GM12878 (cell line): ENCODE results near the gene GRAMD2B. TPM values are rescaled to one million over a fixed set of nuclear protein-coding genes. Genes with fewer than 3 reads are reported as not detected.
A peak's percentile ranks its signal among the peaks of the same experiment; 100 is the strongest.

Experiments
- ATAC-seq: fragments of 200-7000 bp; cut with Tn5 transposase; 3 replicates; pipeline ENCODE4 v1.9.1; 2020; ENCODE audit warnings: mild to moderate bottlenecking, moderate library complexity
- BruUV-seq: library from RNA; stranded (reverse); fragments of 400-500 nt; replicated peaks from 2 replicates; lab custom pipeline; 2021; lab: Mats Ljungman, UMichigan
- CTCF ChIA-PET: fragments of 300-600 bp; sonication (Branson Sonifier 250); formaldehyde crosslinking; extraction: SDS; loops from one replicate; lab custom pipeline; 2021; ENCODE audit warnings: inconsistent platforms; lab: Yijun Ruan, JAX
- POLR2A ChIA-PET: fragments of 350-600 bp; formaldehyde crosslinking; extraction: SDS; loops from one replicate; lab custom pipeline; 2021; ENCODE audit warnings: inconsistent platforms; lab: Charles Lee
- RAD21 ChIA-PET: fragments of 300-600 bp; sonication (Branson Sonifier 250); formaldehyde crosslinking; loops from one replicate; lab custom pipeline; 2023; ENCODE audit warnings: antibody characterized with exemption; ENCODE audit not compliant: unreplicated experiment; lab: Charles Lee
- SMC1A ChIA-PET: fragments of 300-600 bp; sonication (Branson Sonifier 250); formaldehyde crosslinking; loops from one replicate; lab custom pipeline; 2023; ENCODE audit not compliant: unreplicated experiment, uncharacterized antibody; lab: Charles Lee
- DNase-seq: peaks from one replicate; pipeline ENCODE4 v3.0.0-alpha.2; 2011; ENCODE audit warnings: low read depth, low spot score
- FAIRE-seq: peaks from 3 replicates; lab custom pipeline; 2011; peaks lifted over from hg19 to GRCh38; lab: Jason Lieb, UNC
- H2AFZ ChIP-seq: 2 replicates; pipeline ENCODE4 v1.6.0; 2011; ENCODE audit warnings: low read depth, low read length, control low read depth; ENCODE audit not compliant: control insufficient read depth
- H3K27ac ChIP-seq: 2 replicates; pipeline ENCODE4 v1.5.1; 2011; ENCODE audit warnings: control low read depth; ENCODE audit not compliant: control insufficient read depth, insufficient read depth
- H3K27me3 ChIP-seq, 2 experiments: replicated peaks in 1 of 2; 2 replicates each; pipeline versions ENCODE4 v1.6.0 to v1.6.1; 2011; ENCODE audit warnings: low read length in 1 of 2; ENCODE audit not compliant: control insufficient read depth in 2 of 2, insufficient read depth in 2 of 2
- H3K36me3 ChIP-seq, 2 experiments: 2 replicates each; pipeline ENCODE4 v1.5.1; 2011; ENCODE audit warnings: low read length in 1 of 2; ENCODE audit not compliant: control insufficient read depth in 2 of 2, insufficient read depth in 2 of 2
- H3K4me1 ChIP-seq: 2 replicates; pipeline ENCODE4 v1.6.1; 2011; ENCODE audit warnings: mild to moderate bottlenecking, low read length, moderate library complexity, mixed read lengths; ENCODE audit not compliant: control insufficient read depth, insufficient read depth
- H3K4me2 ChIP-seq: 2 replicates; pipeline ENCODE4 v1.6.0; 2011; ENCODE audit warnings: control low read depth; ENCODE audit not compliant: control insufficient read depth, insufficient read depth
- H3K4me3 ChIP-seq: fragments of 200-600 bp; sonication (generic); 2 replicates; pipeline ENCODE4 v1.5.1; 2016
- H3K79me2 ChIP-seq: 2 replicates; pipeline ENCODE4 v1.6.0; 2011; ENCODE audit warnings: low read length; ENCODE audit not compliant: control insufficient read depth, insufficient read depth
- H3K9ac ChIP-seq: 2 replicates; pipeline ENCODE4 v1.8.0; 2011; ENCODE audit warnings: low read length, control low read depth, mixed read lengths; ENCODE audit not compliant: control insufficient read depth, insufficient read depth
- H3K9me3 ChIP-seq: replicated peaks from 3 replicates; pipeline ENCODE4 v1.5.1; 2011; ENCODE audit warnings: mild to moderate bottlenecking, low read length; ENCODE audit not compliant: control insufficient read depth, insufficient read depth
- H4K20me1 ChIP-seq: 2 replicates; pipeline ENCODE4 v1.6.0; 2011; ENCODE audit not compliant: control insufficient read depth, insufficient read depth
- NFYB ChIP-seq: IDR thresholded peaks from 2 replicates; pipeline ENCODE4 v1.6.1; 2011; ENCODE audit warnings: low read depth, mild to moderate bottlenecking, low read length, improper control_type of control experiment, moderate library complexity; ENCODE audit not compliant: insufficient read depth
- NR2C2 ChIP-seq: IDR thresholded peaks from 2 replicates; pipeline ENCODE4 v1.6.1; 2011; ENCODE audit warnings: borderline replicate concordance, low read depth; ENCODE audit not compliant: control insufficient read depth, insufficient read length
- POU2F2 ChIP-seq: IDR thresholded peaks from 3 replicates; pipeline ENCODE4 v1.6.1; 2011; ENCODE audit warnings: low read depth, mild to moderate bottlenecking, low read length, borderline replicate concordance
- RAD51 ChIP-seq: fragments of 450-650 bp; IDR thresholded peaks from 2 replicates; pipeline ENCODE4 v1.6.1; 2016; ENCODE audit warnings: moderate library complexity, mild to moderate bottlenecking, inconsistent platforms
- RELB ChIP-seq: fragments of 450-650 bp; IDR thresholded peaks from 2 replicates; pipeline ENCODE4 v1.6.1; 2017; ENCODE audit warnings: low read depth, mild to moderate bottlenecking, moderate library complexity
- ZNF24 ChIP-seq: fragments of 450-650 bp; IDR thresholded peaks from 2 replicates; pipeline ENCODE4 v1.6.1; 2017; ENCODE audit warnings: antibody characterized with exemption, mild to moderate bottlenecking
- WGBS: methylation state at CpG from one replicate; pipeline ENCODE4 v1.1.6; 2016; ENCODE audit warnings: low lambda C conversion rate; ENCODE audit not compliant: insufficient replicate concordance, insufficient coverage; ENCODE audit errors: missing lambda C conversion rate; 5-methylcytosine and 5-hydroxymethylcytosine counted together
- in situ Hi-C: fragments of 300-500 bp; cut with MboI; formaldehyde crosslinking; loops from 9 replicates; pipeline ENCODE4 v1.14.3; 2018; ENCODE audit warnings: mixed read lengths
- intact Hi-C: fragments of 100-400 bp; cut with micrococcal nuclease; formaldehyde crosslinking; loops from one replicate; pipeline ENCODE4 v1.14.2; 2022; ENCODE audit not compliant: unreplicated experiment
- polyA plus RNA-seq, 11 experiments: library from polyadenylated mRNA; depleted of rRNA in 4 of 11; unstranded in 6 of 11; stranded (reverse) in 5 of 11; fragments of >200 nt; fragmentation: Nextera tagmentation in 4 of 11; fragmentation: Illumina TruSeq in 1 of 11; extraction: Ambion mirVana in 4 of 11; extraction: Trizol in 1 of 11; gene quantifications; 1 replicate in 1 of 11; 2 replicates in 10 of 11; pipeline versions ENCODE4 v1.2.1 to v1.2.3, GENCODE V29; 2011 to 2016; ENCODE audit warnings: inconsistent platforms in 2 of 11, missing spikeins in 2 of 11, low read depth in 1 of 11
- total RNA-seq, 4 experiments: library from RNA; depleted of rRNA in 3 of 4; stranded (reverse); fragments of >200 nt in 3 of 4; fragmentation: Illumina TruSeq in 1 of 4; extraction: Trizol in 1 of 4; gene quantifications; 2 replicates each; pipeline versions ENCODE4 v1.2.1 to v1.2.3, GENCODE V29; 2013 to 2021

GRAMD2B gene
- total and polyA plus RNA-seq, 10 of the 15 experiments (the other 5 are each of a cell fraction or from before 2014, with no cell fraction given) = 1.9 to 21.5 (median 8.4) TPM

GRCh38 chr5:126398791-126399190, 24.4 kb upstream of the GRAMD2B start:
- ChIA-PET CTCF (no interaction called here), SMC1A (no interaction called here), POLR2A (no interaction called here), RAD21 (no interaction called here)
- Histone ChIP-seq H3K4me3 (no peak overlapping the region), H3K9ac (no peak overlapping the region), H4K20me1 (no peaks in the 10 kb centered on the region), H2AFZ (no peak overlapping the region), H3K36me3 (no peaks in the 10 kb centered on the region), H3K4me1 (no peaks in the 10 kb centered on the region), H3K79me2 (no peaks in the 10 kb centered on the region), H3K27ac (no peak overlapping the region), H3K27me3 (no peaks in the 10 kb centered on the region), H3K9me3 (peaks cover 4% of the 10 kb centered on the region), H3K4me2 (no peak overlapping the region)
- intact Hi-C loops = no loop called here
- ATAC-seq = no peak
- no peak for DNase-seq
- no TSS peak for BruUV-seq
- FAIRE-seq = no peak
- TF ChIP-seq NR2C2 = no peak
- TF ChIP-seq RAD51 = no peak
- TF ChIP-seq NFYB = no peak
- TF ChIP-seq ZNF24 = no peak
- in situ Hi-C loops = no loop called here

- in situ Hi-C loops (no loop called here), intact Hi-C loops (no loop called here)
- no peak for FAIRE-seq
- DNase-seq = no peak
- no TSS peak for BruUV-seq
- Histone ChIP-seq H3K9me3 (peaks cover 4% of the 10 kb centered on the region), H3K4me3 (no peak overlapping the region), H3K4me1 (no peaks in the 10 kb centered on the region), H3K27ac (no peak overlapping the region), H3K36me3 (no peaks in the 10 kb centered on the region), H3K27me3 (no peaks in the 10 kb centered on the region), H3K4me2 (no peak overlapping the region), H3K79me2 (no peaks in the 10 kb centered on the region), H3K9ac (no peak overlapping the region), H2AFZ (no peak overlapping the region), H4K20me1 (no peaks in the 10 kb centered on the region)
- RAD21 ChIA-PET = no interaction called here
- no peak for ATAC-seq
- CTCF ChIA-PET = interaction anchor here (1.0 to 1.8 kb wide), 2 partner anchors 40 to 100 kb away, joined by 3 to 5 read pairs; no protein-coding TSS in a partner anchor
- 23% methylated on average over 3 of the region's 3 CpGs for WGBS
- TF ChIP-seq POU2F2 = no peak
- TF ChIP-seq RELB = 0 out of 2 replicates have a peak, but pooled peaks have one; percentile 18
- SMC1A ChIA-PET = interaction anchor here (1.1 kb wide), 1 partner anchor 21 kb away, joined by 3 read pairs; no protein-coding TSS in a partner anchor
- POLR2A ChIA-PET = no interaction called here
Measured at GRCh38 chr5:126400621-126401251, 22.5 kb upstream of the GRAMD2B start.
